B cell (primary cell): ENCODE data around the gene PCYOX1L. TPM values are rescaled to one million over a fixed set of nuclear protein-coding genes. Genes with fewer than 3 reads are reported as not detected.

Source experiments
- ATAC-seq: fragments of 200-7000 bp; cut with Tn5 transposase; one replicate; pipeline ENCODE4 v1.10.0; 2021; ENCODE audit warnings: low read depth, mild to moderate bottlenecking, moderate number of reproducible peaks, moderate library complexity
- CTCF ChIA-PET: fragments of 350-600 bp; sonication (Branson Sonifier 250); formaldehyde crosslinking; loops from one replicate; lab custom pipeline; 2021; ENCODE audit warnings: antibody characterized with exemption, inconsistent platforms; lab: Charles Lee
- POLR2A ChIA-PET: fragments of 350-600 bp; sonication (Branson Sonifier 250); formaldehyde crosslinking; loops from one replicate; lab custom pipeline; 2021; ENCODE audit warnings: antibody characterized with exemption; lab: Charles Lee
- DNase-seq: peaks from one replicate; pipeline ENCODE4 v3.0.0; 2013
- H2AFZ ChIP-seq: 2 replicates; pipeline ENCODE4 v1.6.1; 2012; ENCODE audit warnings: mild to moderate bottlenecking, low read depth, low read length; ENCODE audit not compliant: insufficient read depth, poor library complexity, severe bottlenecking
- H3K27ac ChIP-seq, 2 donors: 1 replicate in 1 of 2; 2 replicates in 1 of 2; pipeline ENCODE4 v1.5.1; 2012 to 2013; ENCODE audit warnings: low read length in 2 of 2, mild to moderate bottlenecking in 2 of 2, moderate library complexity in 1 of 2
- H3K27me3 ChIP-seq, 4 experiments: fragments of 200-600 bp in 1 of 4; sonication (generic) in 1 of 4; replicated peaks in 1 of 4; 1 replicate in 2 of 4; 2 replicates in 2 of 4; pipeline versions ENCODE4 v1.6.1 to v1.7.0; 2013 to 2016; ENCODE audit warnings: low read length in 3 of 4, mild to moderate bottlenecking in 2 of 4, mixed read lengths in 1 of 4, moderate library complexity in 1 of 4; ENCODE audit not compliant: insufficient read depth in 4 of 4, control insufficient read depth in 3 of 4; ENCODE audit errors: control extremely low read depth in 1 of 4
- H3K36me3 ChIP-seq, 2 experiments: replicated peaks in 1 of 2; 1 replicate in 1 of 2; 2 replicates in 1 of 2; pipeline versions ENCODE4 v1.6.1 to v1.7.1; 2013; ENCODE audit warnings: low read length in 1 of 2; ENCODE audit not compliant: insufficient read depth in 2 of 2, control insufficient read depth in 1 of 2; ENCODE audit errors: control extremely low read depth in 1 of 2, extremely low read depth in 1 of 2
- H3K4me1 ChIP-seq, 2 donors: fragments of 200-600 bp in 1 of 2; sonication (generic) in 1 of 2; 1 replicate in 1 of 2; 2 replicates in 1 of 2; pipeline versions ENCODE4 v1.5.1 to v1.6.1; 2013 to 2017; ENCODE audit warnings: low read length in 2 of 2; ENCODE audit not compliant: control insufficient read depth in 2 of 2, insufficient read depth in 2 of 2
- H3K4me2 ChIP-seq: replicated peaks from 2 replicates; pipeline ENCODE3; 2012; ENCODE audit warnings: mild to moderate bottlenecking, low read depth, low read length; ENCODE audit not compliant: poor library complexity, severe bottlenecking
- H3K4me3 ChIP-seq, 5 experiments: fragments of 200-600 bp in 1 of 5; sonication (generic) in 1 of 5; 1 replicate in 3 of 5; 2 replicates in 2 of 5; pipeline versions ENCODE4 v1.5.1 to v1.7.0; 2011 to 2016; ENCODE audit warnings: low read length in 4 of 5, mild to moderate bottlenecking in 4 of 5, low read depth in 2 of 5, control low read depth in 1 of 5, moderate library complexity in 1 of 5; ENCODE audit not compliant: insufficient read depth in 1 of 5; ENCODE audit errors: control extremely low read depth in 1 of 5, extremely low read depth in 1 of 5
- H3K79me2 ChIP-seq: fragments of 200-600 bp; sonication (generic); one replicate; pipeline ENCODE4 v1.6.0; 2016; ENCODE audit warnings: low read length; ENCODE audit not compliant: control insufficient read depth, insufficient read depth
- H3K9ac ChIP-seq: fragments of 200-600 bp; sonication (generic); 2 replicates; pipeline ENCODE4 v1.6.1; 2017; ENCODE audit warnings: mild to moderate bottlenecking, low read length, moderate library complexity
- H3K9me3 ChIP-seq, 3 donors: one replicate each; pipeline versions ENCODE4 v1.6.1 to v1.7.1; 2013; ENCODE audit warnings: low read length in 2 of 3; ENCODE audit not compliant: control insufficient read depth in 2 of 3, insufficient read depth in 1 of 3; ENCODE audit errors: control extremely low read depth in 1 of 3
- H4K20me1 ChIP-seq: 2 replicates; pipeline ENCODE4 v1.6.0; 2012; ENCODE audit warnings: mild to moderate bottlenecking, low read length; ENCODE audit not compliant: insufficient read depth, control insufficient read depth, poor library complexity, severe bottlenecking
- H3K27ac Mint-ChIP-seq: one replicate; pipeline ENCODE4 v1.8.0; 2021; ENCODE audit warnings: mixed read lengths
- H3K27me3 Mint-ChIP-seq: one replicate; pipeline ENCODE4 v1.8.0; 2021; ENCODE audit warnings: mixed read lengths
- H3K4me1 Mint-ChIP-seq: one replicate; pipeline ENCODE4 v1.8.0; 2021; ENCODE audit warnings: mixed read lengths
- H3K4me3 Mint-ChIP-seq: one replicate; pipeline ENCODE4 v1.8.0; 2021; ENCODE audit warnings: mixed read lengths
- H3K9me3 Mint-ChIP-seq: one replicate; pipeline ENCODE4 v1.8.0; 2022; ENCODE audit warnings: mixed read lengths; ENCODE audit not compliant: insufficient read depth
- EZH2 ChIP-seq: IDR thresholded peaks from 2 replicates; pipeline ENCODE4 v1.6.1; 2012; ENCODE audit warnings: borderline replicate concordance, low read depth, mild to moderate bottlenecking, moderate library complexity, low read length; ENCODE audit not compliant: insufficient read depth, poor library complexity, severe bottlenecking
- WGBS: methylation state at CpG from one replicate; pipeline ENCODE4 v1.1.5; 2013; ENCODE audit warnings: missing lambda C conversion rate; ENCODE audit not compliant: insufficient coverage; 5-methylcytosine and 5-hydroxymethylcytosine counted together
- intact Hi-C: fragments of 100-400 bp; cut with micrococcal nuclease; formaldehyde crosslinking; loops from one replicate; pipeline ENCODE4 v1.10.0; 2022
- polyA plus RNA-seq: library from polyadenylated mRNA; depleted of rRNA; stranded (reverse); fragments of >200 nt; gene quantifications from 2 replicates; pipeline ENCODE4 v1.2.3, GENCODE V29; 2012
- total RNA-seq, 2 donors: library from RNA; stranded (reverse); fragments of 120-200 nt in 1 of 2; gene quantifications; 1 replicate in 1 of 2; 2 replicates in 1 of 2; pipeline versions ENCODE4 v1.2.3 to v1.2.4, GENCODE V29; 2013 to 2022
- TF ChIP-seq, protein P1 (sequence below): fragments of 200-600 bp; IDR thresholded peaks from one replicate; pipeline ENCODE4 v1.8.0; 2022; ENCODE audit warnings: antibody characterized with exemption, mild to moderate bottlenecking

Gene PCYOX1L
- total and polyA plus RNA-seq, 2 donors (not counting 1 experiment from before 2014, with no cell fraction given) = 11.7 to 19.4 TPM

DNA sequence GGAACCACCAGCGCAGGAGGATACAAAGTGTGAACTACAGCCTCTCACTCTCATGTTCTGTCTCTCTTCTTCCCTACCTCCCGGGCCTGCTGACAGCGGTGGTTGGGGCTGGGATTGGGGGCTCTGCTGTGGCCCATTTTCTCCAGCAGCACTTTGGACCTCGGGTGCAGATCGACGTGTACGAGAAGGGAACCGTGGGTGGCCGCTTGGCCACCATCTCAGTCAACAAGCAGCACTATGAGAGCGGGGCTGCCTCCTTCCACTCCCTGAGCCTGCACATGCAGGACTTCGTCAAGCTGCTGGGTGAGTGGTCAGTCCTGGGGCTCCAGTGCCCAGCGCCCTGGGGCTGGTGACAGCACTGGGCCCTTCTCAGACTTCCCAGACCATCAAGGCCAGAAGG, 4.7 kb downstream of the PCYOX1L start:
- ChIA-PET POLR2A (no interaction called here), CTCF (interaction anchor here (1.2 kb wide), 1 partner anchor 9 kb away, joined by 4 read pairs; no protein-coding TSS in a partner anchor)
- Mint-ChIP-seq H3K4me1 (peaks cover 16% of the 10 kb centered on the region), H3K27me3 (no peaks in the 10 kb centered on the region), H3K9me3 (no peaks in the 10 kb centered on the region), H3K27ac (no peak overlapping the region), H3K4me3 (no peak overlapping the region)
- Histone ChIP-seq H2AFZ (no peak overlapping the region), H3K36me3 (peaks cover 0 to 3% of the 10 kb centered on the region in 2 experiments), H3K27me3 (no peaks in the 10 kb centered on the region), H3K27ac (no peak overlapping the region), H3K9ac (no peak overlapping the region), H3K9me3 (peaks cover 0 to 3% (median 0%) of the 10 kb centered on the region in 3 donors), H3K4me3 (no peak overlapping the region), H4K20me1 (no peaks in the 10 kb centered on the region), H3K79me2 (peaks cover 4% of the 10 kb centered on the region), H3K4me2 (no peak overlapping the region), H3K4me1 (peaks cover 6 to 12% of the 10 kb centered on the region in 2 donors)
- DNase-seq (no peak), ATAC-seq (no peak)
- 98% methylated on average over 10 of the region's 12 CpGs for whole genome bisulfite sequencing
- TF ChIP-seq, protein P1, sequence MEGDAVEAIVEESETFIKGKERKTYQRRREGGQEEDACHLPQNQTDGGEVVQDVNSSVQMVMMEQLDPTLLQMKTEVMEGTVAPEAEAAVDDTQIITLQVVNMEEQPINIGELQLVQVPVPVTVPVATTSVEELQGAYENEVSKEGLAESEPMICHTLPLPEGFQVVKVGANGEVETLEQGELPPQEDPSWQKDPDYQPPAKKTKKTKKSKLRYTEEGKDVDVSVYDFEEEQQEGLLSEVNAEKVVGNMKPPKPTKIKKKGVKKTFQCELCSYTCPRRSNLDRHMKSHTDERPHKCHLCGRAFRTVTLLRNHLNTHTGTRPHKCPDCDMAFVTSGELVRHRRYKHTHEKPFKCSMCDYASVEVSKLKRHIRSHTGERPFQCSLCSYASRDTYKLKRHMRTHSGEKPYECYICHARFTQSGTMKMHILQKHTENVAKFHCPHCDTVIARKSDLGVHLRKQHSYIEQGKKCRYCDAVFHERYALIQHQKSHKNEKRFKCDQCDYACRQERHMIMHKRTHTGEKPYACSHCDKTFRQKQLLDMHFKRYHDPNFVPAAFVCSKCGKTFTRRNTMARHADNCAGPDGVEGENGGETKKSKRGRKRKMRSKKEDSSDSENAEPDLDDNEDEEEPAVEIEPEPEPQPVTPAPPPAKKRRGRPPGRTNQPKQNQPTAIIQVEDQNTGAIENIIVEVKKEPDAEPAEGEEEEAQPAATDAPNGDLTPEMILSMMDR = no peak
- no peak for TF ChIP-seq EZH2
- intact Hi-C loops = no loop called here

DNA sequence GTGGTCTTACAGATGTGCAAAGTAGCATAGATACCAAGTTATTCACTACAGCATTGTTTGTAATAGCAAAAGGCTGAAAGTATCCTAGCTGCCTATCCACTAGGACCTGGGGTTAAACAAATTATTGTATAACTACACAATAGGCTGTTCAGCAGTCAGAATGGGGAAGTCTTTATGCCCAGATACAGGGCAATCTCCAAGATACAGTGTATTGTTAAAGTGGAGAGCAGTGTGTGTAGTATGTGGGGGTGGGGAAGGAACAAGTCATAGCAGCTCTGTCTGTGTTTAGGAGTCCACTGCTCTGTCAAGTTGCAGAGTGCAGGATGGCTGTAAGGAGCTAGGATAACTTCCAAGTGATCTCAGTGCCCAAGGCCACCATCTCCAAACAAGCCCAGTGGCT, 5.5 kb downstream of the PCYOX1L start:
- POLR2A ChIA-PET = no interaction called here

More for the DNA sequence above, 5.5 kb downstream of the PCYOX1L start:
- peaks cover 4% of the 10 kb centered on the region for H3K79me2 ChIP-seq
- H2AFZ ChIP-seq = no peak overlapping the region
- no peaks in the 10 kb centered on the region for H3K27me3 Mint-ChIP-seq
- peaks cover 0 to 3% of the 10 kb centered on the region in 2 experiments for H3K36me3 ChIP-seq
- DNase-seq (no peak), ATAC-seq (no peak)
- H3K4me2 ChIP-seq = no peak overlapping the region
- TF ChIP-seq EZH2 = no peak
- TF ChIP-seq, protein P1 = no peak
- H4K20me1 ChIP-seq = no peaks in the 10 kb centered on the region
- H3K9me3 ChIP-seq = peaks cover 0 to under 1% (median 0%) of the 10 kb centered on the region in 3 donors
- no peak overlapping the region for H3K9ac ChIP-seq
- peaks cover 4 to 10% of the 10 kb centered on the region in 2 donors for H3K4me1 ChIP-seq
- CTCF ChIA-PET = interaction anchor here (1.2 to 1.6 kb wide), 2 partner anchors 8 to 10 kb away, joined by 3 to 4 read pairs; no protein-coding TSS in a partner anchor
- H3K4me1 Mint-ChIP-seq = peaks cover 13% of the 10 kb centered on the region
- H3K27ac Mint-ChIP-seq = no peak overlapping the region
- no peak overlapping the region for H3K4me3 ChIP-seq
- no peak overlapping the region for H3K4me3 Mint-ChIP-seq
- intact Hi-C loops = no loop called here
- no peaks in the 10 kb centered on the region for H3K9me3 Mint-ChIP-seq
- no peak overlapping the region for H3K27ac ChIP-seq
- H3K27me3 ChIP-seq = no peaks in the 10 kb centered on the region
